Neural progenitor cell (in vitro differentiated cells): ENCODE results near the gene VAV3. TPM values are rescaled to one million over a fixed set of nuclear protein-coding genes. Genes with fewer than 3 reads are reported as not detected.

Experiments used
- DNase-seq: peaks from one replicate; pipeline ENCODE4 v3.0.0-alpha.2; 2016; ENCODE audit warnings: low spot score
- H2AFZ ChIP-seq: fragments of 200-600 bp; sonication (generic); replicated peaks from 2 replicates; pipeline ENCODE4 v1.6.1; 2016; ENCODE audit warnings: antibody characterized with exemption
- H3F3A ChIP-seq: fragments of 200-600 bp; sonication (generic); 2 replicates; pipeline ENCODE4 v1.6.1; 2016; ENCODE audit warnings: antibody characterized with exemption, low read depth
- H3K27ac ChIP-seq: fragments of 200-600 bp; sonication (generic); 2 replicates; pipeline ENCODE4 v1.5.1; 2016; ENCODE audit warnings: mild to moderate bottlenecking
- H3K27me3 ChIP-seq: fragments of 200-600 bp; sonication (generic); 2 replicates; pipeline ENCODE4 v1.6.1; 2016; ENCODE audit warnings: mild to moderate bottlenecking, moderate library complexity
- H3K36me3 ChIP-seq: fragments of 200-600 bp; sonication (generic); 2 replicates; pipeline ENCODE4 v1.5.1; 2016
- H3K4me1 ChIP-seq: fragments of 200-600 bp; sonication (generic); 2 replicates; pipeline ENCODE4 v1.6.1; 2016; ENCODE audit warnings: mixed run types
- H3K4me2 ChIP-seq: fragments of 200-600 bp; sonication (generic); 2 replicates; pipeline ENCODE4 v1.6.1; 2016
- H3K4me3 ChIP-seq: fragments of 200-600 bp; sonication (generic); 2 replicates; pipeline ENCODE4 v1.5.1; 2016
- H3K79me2 ChIP-seq: fragments of 200-600 bp; sonication (generic); 2 replicates; pipeline ENCODE4 v1.6.1; 2016; ENCODE audit warnings: low read depth
- H3K9ac ChIP-seq: fragments of 200-600 bp; sonication (generic); 2 replicates; pipeline ENCODE4 v1.6.1; 2016
- H3K9me3 ChIP-seq: fragments of 200-600 bp; sonication (generic); 2 replicates; pipeline ENCODE4 v1.5.1; 2016; ENCODE audit warnings: low read depth
- H4K20me1 ChIP-seq: fragments of 200-600 bp; sonication (generic); 2 replicates; pipeline ENCODE4 v1.6.1; 2016; ENCODE audit warnings: low read depth
- H3K27ac Mint-ChIP-seq: 3 replicates; pipeline ENCODE4 v1.8.0; 2021; ENCODE audit warnings: mixed read lengths
- H3K27me3 Mint-ChIP-seq: 2 replicates; pipeline ENCODE4 v1.8.0; 2022; ENCODE audit warnings: low read depth, mild to moderate bottlenecking, inconsistent platforms, moderate library complexity, mixed read lengths; ENCODE audit not compliant: insufficient read depth
- H3K36me3 Mint-ChIP-seq: 3 replicates; pipeline ENCODE4 v1.8.0; 2021; ENCODE audit warnings: mixed read lengths
- H3K4me1 Mint-ChIP-seq: 3 replicates; pipeline ENCODE4 v1.8.0; 2021; ENCODE audit warnings: mixed read lengths
- H3K4me3 Mint-ChIP-seq: 3 replicates; pipeline ENCODE4 v1.8.0; 2021; ENCODE audit warnings: mild to moderate bottlenecking, moderate library complexity, mixed read lengths
- H3K9me3 Mint-ChIP-seq: 3 replicates; pipeline ENCODE4 v1.8.0; 2020; ENCODE audit warnings: mixed read lengths
- CTCF ChIP-seq: fragments of 200-600 bp; sonication (generic); IDR thresholded peaks from 2 replicates; pipeline ENCODE4 v1.5.1; 2017; ENCODE audit warnings: antibody characterized with exemption, mild to moderate bottlenecking
- EZH2 ChIP-seq: fragments of 200-600 bp; sonication (generic); IDR thresholded peaks from 2 replicates; pipeline ENCODE4 v1.6.1; 2017; ENCODE audit warnings: antibody characterized with exemption, mild to moderate bottlenecking, moderate library complexity
- EZH2phosphoT487 ChIP-seq: fragments of 200-600 bp; sonication (generic); IDR thresholded peaks from 2 replicates; pipeline ENCODE4 v1.6.1; 2017; ENCODE audit warnings: antibody characterized with exemption
- total RNA-seq: library from RNA; depleted of rRNA; stranded (reverse); fragments of >200 nt; gene quantifications from 2 replicates; pipeline ENCODE4 v1.2.3, GENCODE V29; 2015; ENCODE audit warnings: low replicate concordance

Gene VAV3
- total RNA-seq, 1 donor from 2014 or later = 1.7 TPM

- Mint-ChIP-seq H3K27me3 (peaks cover 4% of the 10 kb centered on the region), H3K36me3 (no peaks in the 10 kb centered on the region), H3K27ac (no peak overlapping the region), H3K4me3 (no peak overlapping the region), H3K4me1 (peaks cover 4% of the 10 kb centered on the region), H3K9me3 (no peaks in the 10 kb centered on the region)
- Histone ChIP-seq H3K4me1 (no peaks in the 10 kb centered on the region), H3K9me3 (no peaks in the 10 kb centered on the region), H3K9ac (no peak overlapping the region), H2AFZ (no peak overlapping the region), H3K4me3 (no peak overlapping the region), H3K36me3 (no peaks in the 10 kb centered on the region), H3K4me2 (no peak overlapping the region), H3K79me2 (no peaks in the 10 kb centered on the region), H3F3A (no peaks in the 10 kb centered on the region), H4K20me1 (no peaks in the 10 kb centered on the region), H3K27ac (no peak overlapping the region), H3K27me3 (no peaks in the 10 kb centered on the region)
- no peak for TF ChIP-seq CTCF
- no peak for TF ChIP-seq EZH2
- TF ChIP-seq EZH2phosphoT487 = no peak
- DNase-seq = no peak
These were observed 275.2 kb downstream of the VAV3 start for GRCh38 chr1:107689733-107690132.

GRCh38 chr1:107689159-107689558 lies 275.8 kb downstream of the VAV3 start:
- no peaks in the 10 kb centered on the region for H3K9me3 ChIP-seq
- no peaks in the 10 kb centered on the region for H3K79me2 ChIP-seq
- Mint-ChIP-seq H3K27ac (no peak overlapping the region), H3K9me3 (no peaks in the 10 kb centered on the region), H3K36me3 (no peaks in the 10 kb centered on the region), H3K27me3 (peaks cover 4% of the 10 kb centered on the region), H3K4me3 (no peak overlapping the region), H3K4me1 (peaks cover 8% of the 10 kb centered on the region)
- H3K4me2 ChIP-seq = no peak overlapping the region
- no peaks in the 10 kb centered on the region for H3K36me3 ChIP-seq
- no peak overlapping the region for H3K4me3 ChIP-seq
- DNase-seq = no peak
- no peak overlapping the region for H3K27ac ChIP-seq
- H3K9ac ChIP-seq = no peak overlapping the region
- peak overlapping the region; percentile 63 for H2AFZ ChIP-seq
- H3K4me1 ChIP-seq = no peaks in the 10 kb centered on the region
- TF ChIP-seq CTCF = no peak
- no peak for TF ChIP-seq EZH2phosphoT487
- TF ChIP-seq EZH2 = no peak
- H4K20me1 ChIP-seq = no peaks in the 10 kb centered on the region
- H3K27me3 ChIP-seq = no peaks in the 10 kb centered on the region
- no peaks in the 10 kb centered on the region for H3F3A ChIP-seq

DNA sequence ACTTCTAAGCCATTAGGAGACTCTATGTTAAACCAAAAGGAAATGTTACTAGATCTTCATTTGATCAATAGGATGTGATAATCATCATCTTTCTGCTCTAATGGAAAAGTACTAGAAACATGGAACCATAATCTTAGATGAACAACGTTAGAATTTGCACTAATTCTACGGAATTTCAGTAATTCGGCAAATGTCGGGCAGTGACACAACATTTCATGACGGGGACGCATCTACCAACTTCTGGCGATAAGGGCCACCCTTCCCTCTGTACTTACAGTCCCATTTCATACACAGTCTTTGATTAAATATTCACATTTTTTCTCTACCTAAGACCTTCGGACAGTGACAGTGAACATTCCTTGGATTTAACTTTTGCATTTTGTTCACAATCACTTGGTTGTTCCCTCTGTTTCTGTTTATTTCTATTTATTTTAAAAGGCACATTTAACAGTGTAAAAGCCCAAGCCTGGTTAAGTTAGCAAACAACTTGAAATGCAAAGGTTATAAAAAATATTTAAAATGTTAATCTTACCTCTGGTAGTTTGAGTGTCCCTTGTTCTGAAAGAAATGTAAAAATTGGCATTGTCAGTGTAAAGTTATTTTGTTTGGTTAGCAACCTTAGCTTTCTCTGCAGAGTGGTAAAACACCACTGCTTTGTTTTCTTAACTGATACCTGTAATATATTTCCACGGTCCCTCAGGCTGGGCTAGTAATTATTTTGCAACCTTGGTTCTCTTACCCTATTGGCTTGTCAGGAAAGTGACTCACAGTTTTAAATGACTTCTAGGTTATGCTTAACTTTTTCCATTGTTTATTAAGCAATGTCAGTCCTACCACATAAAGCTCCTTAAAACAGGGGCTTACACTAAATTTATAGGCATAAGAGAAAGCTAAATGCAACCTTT lies 276.9 kb downstream of the VAV3 start:
- H3K36me3 ChIP-seq = no peaks in the 10 kb centered on the region
- H3K9me3 Mint-ChIP-seq = no peaks in the 10 kb centered on the region
- H3K27ac ChIP-seq = no peak overlapping the region
- H3K9ac ChIP-seq = no peak overlapping the region
- H3F3A ChIP-seq = no peaks in the 10 kb centered on the region
- no peaks in the 10 kb centered on the region for H4K20me1 ChIP-seq
- no peaks in the 10 kb centered on the region for H3K27me3 ChIP-seq
- H3K9me3 ChIP-seq = no peaks in the 10 kb centered on the region
- no peak overlapping the region for H3K4me3 ChIP-seq
- H3K79me2 ChIP-seq = no peaks in the 10 kb centered on the region
- no peak overlapping the region for H3K27ac Mint-ChIP-seq
- peaks cover 4% of the 10 kb centered on the region for H3K27me3 Mint-ChIP-seq
- peaks cover 14% of the 10 kb centered on the region for H3K4me1 Mint-ChIP-seq
- no peak for TF ChIP-seq CTCF
- no peak for TF ChIP-seq EZH2
- no peak for TF ChIP-seq EZH2phosphoT487
- no peak overlapping the region for H2AFZ ChIP-seq
- H3K36me3 Mint-ChIP-seq = no peaks in the 10 kb centered on the region
- no peak for DNase-seq
- H3K4me3 Mint-ChIP-seq = no peak overlapping the region
- H3K4me2 ChIP-seq = no peak overlapping the region
- no peaks in the 10 kb centered on the region for H3K4me1 ChIP-seq
